ENCODE measurements around the gene AGFG2. TPM values are rescaled to one million over a fixed set of nuclear protein-coding genes. Genes with fewer than 3 reads are reported as not detected.
A peak's percentile ranks its signal among the peaks of the same experiment; 100 is the strongest.

Gene AGFG2
- total and polyA plus RNA-seq, 10 of the 15 experiments (the other 5 are each of a cell fraction or from before 2014, with no cell fraction given) = 0.90 to 71.5 (median 25.4) TPM

GRCh38 chr7:100575206-100575631 is 36.2 kb downstream of the AGFG2 start:
- no peak overlapping the region for H3K4me3 ChIP-seq
- intact Hi-C loops (cut with micrococcal nuclease; ENCODE audit: unreplicated experiment) (no loop called here), in situ Hi-C loops (cut with MboI) (no loop called here)
- no peaks in the 10 kb centered on the region for H3K79me2 ChIP-seq (ENCODE audit: control insufficient read depth, insufficient read depth, low read length)
- WGBS (ENCODE audit: insufficient coverage, insufficient replicate concordance, low lambda C conversion rate, missing lambda C conversion rate) = 89% methylated on average over 14 of the region's 14 CpGs
- FAIRE-seq = no peak
- no peaks in the 10 kb centered on the region for H3K27me3 ChIP-seq (replicated peaks in 1 of 2; ENCODE audit: control insufficient read depth in 2 of 2, insufficient read depth in 2 of 2, low read length in 1 of 2)
- peaks cover 7 to 11% of the 10 kb centered on the region in 2 experiments; a peak in 3 of 4 replicates for H3K36me3 ChIP-seq (ENCODE audit: control insufficient read depth in 2 of 2, insufficient read depth in 2 of 2, low read length in 1 of 2)
- H3K4me2 ChIP-seq (ENCODE audit: control insufficient read depth, insufficient read depth) = no peak overlapping the region
- H3K4me1 ChIP-seq (ENCODE audit: control insufficient read depth, insufficient read depth, low read length) = peaks cover 11% of the 10 kb centered on the region
- H4K20me1 ChIP-seq (ENCODE audit: control insufficient read depth, insufficient read depth) = no peaks in the 10 kb centered on the region
- POLR2A ChIA-PET = no interaction called here
- H3K9me3 ChIP-seq (replicated peaks; ENCODE audit: control insufficient read depth, insufficient read depth, low read length) = no peaks in the 10 kb centered on the region
- H3K9ac ChIP-seq (ENCODE audit: control insufficient read depth, insufficient read depth, low read length) = no peak overlapping the region
- DNase-seq (ENCODE audit: low read depth, low spot score) = no peak
- RAD21 ChIA-PET (ENCODE audit: unreplicated experiment) = no interaction called here
- no peak; the same call in 2 of the 3 replicates for ATAC-seq
- peak in 1 of 2 experiments; percentile 42; a peak in 2 of 4 replicates for TF ChIP-seq BHLHE40 (IDR thresholded peaks at IDR 0.05; ENCODE audit: borderline replicate concordance in 1 of 2, low read depth in 2 of 2, low read length in 1 of 2)
- TF ChIP-seq PKNOX1 (IDR thresholded peaks at IDR 0.05) = no peak
- BruUV-seq (replicated peaks) = no TSS peak
- no peak overlapping the region for H3K27ac ChIP-seq (ENCODE audit: control insufficient read depth, insufficient read depth)
- SMC1A ChIA-PET (ENCODE audit: uncharacterized antibody, unreplicated experiment) = no interaction called here
- H2AFZ ChIP-seq (ENCODE audit: control insufficient read depth, low read depth, low read length) = no peak overlapping the region
- CTCF ChIA-PET = no interaction called here

- BruUV-seq (replicated peaks) = no TSS peak
- no peak overlapping the region for H3K27ac ChIP-seq (ENCODE audit: control insufficient read depth, insufficient read depth)
- no peak overlapping the region for H2AFZ ChIP-seq (ENCODE audit: control insufficient read depth, low read depth, low read length)
- WGBS (ENCODE audit: insufficient coverage, insufficient replicate concordance, low lambda C conversion rate, missing lambda C conversion rate) = 92% methylated on average over 17 of the region's 17 CpGs
- in situ Hi-C loops (cut with MboI) = no loop called here
- POLR2A ChIA-PET = no interaction called here
- no peak overlapping the region for H3K9ac ChIP-seq (ENCODE audit: control insufficient read depth, insufficient read depth, low read length)
- no peaks in the 10 kb centered on the region for H3K27me3 ChIP-seq (replicated peaks in 1 of 2; ENCODE audit: control insufficient read depth in 2 of 2, insufficient read depth in 2 of 2, low read length in 1 of 2)
- H3K36me3 ChIP-seq (ENCODE audit: control insufficient read depth in 2 of 2, insufficient read depth in 2 of 2, low read length in 1 of 2) = peaks cover 7 to 13% of the 10 kb centered on the region in 2 experiments; a peak in 3 of 4 replicates
- CTCF ChIA-PET = no interaction called here
- RAD21 ChIA-PET (ENCODE audit: unreplicated experiment) = no interaction called here
- no peaks in the 10 kb centered on the region for H3K79me2 ChIP-seq (ENCODE audit: control insufficient read depth, insufficient read depth, low read length)
- no peaks in the 10 kb centered on the region for H4K20me1 ChIP-seq (ENCODE audit: control insufficient read depth, insufficient read depth)
- H3K4me1 ChIP-seq (ENCODE audit: control insufficient read depth, insufficient read depth, low read length) = peaks cover 8% of the 10 kb centered on the region
- FAIRE-seq (no peak), ATAC-seq (no peak), DNase-seq (ENCODE audit: low read depth, low spot score) (no peak)
- SMC1A ChIA-PET (ENCODE audit: uncharacterized antibody, unreplicated experiment) = no interaction called here
- H3K4me3 ChIP-seq = no peak overlapping the region
- no peaks in the 10 kb centered on the region for H3K9me3 ChIP-seq (replicated peaks; ENCODE audit: control insufficient read depth, insufficient read depth, low read length)
- H3K4me2 ChIP-seq (ENCODE audit: control insufficient read depth, insufficient read depth) = no peak overlapping the region
- intact Hi-C loops (cut with micrococcal nuclease; ENCODE audit: unreplicated experiment) = no loop called here
- TF ChIP-seq ZNF274 (IDR thresholded peaks at IDR 0.05; ENCODE audit: insufficient read depth, insufficient read length) (no peak), SIN3A (IDR thresholded peaks at IDR 0.05; ENCODE audit: low read depth, low read length) (no peak), TCF7 (IDR thresholded peaks at IDR 0.05; ENCODE audit: borderline replicate concordance) (no peak), BACH1 (IDR thresholded peaks at IDR 0.05; ENCODE audit: borderline replicate concordance) (no peak), CEBPZ (IDR thresholded peaks at IDR 0.05; ENCODE audit: low read depth, low read length) (no peak), ETV6 (conservative IDR thresholded peaks at IDR 0.05 in 1 of 2, IDR thresholded peaks at IDR 0.05 in 1 of 2; ENCODE audit: borderline replicate concordance in 1 of 2, low read depth in 1 of 2) (no peak), SMAD1 (IDR thresholded peaks at IDR 0.05; ENCODE audit: low read depth, partially characterized antibody) (no peak), RCOR1 (conservative IDR thresholded peaks at IDR 0.05; ENCODE audit: low read depth, low read length) (no peak), GATAD2B (conservative IDR thresholded peaks at IDR 0.05; ENCODE audit: low read depth) (no peak)
These were observed 36.9 kb downstream of the AGFG2 start for GRCh38 chr7:100575746-100576383.

All from GM12878 (cell line).